Measurements from ENCODE around the gene RCN1.

RCN1 gene

DNA sequence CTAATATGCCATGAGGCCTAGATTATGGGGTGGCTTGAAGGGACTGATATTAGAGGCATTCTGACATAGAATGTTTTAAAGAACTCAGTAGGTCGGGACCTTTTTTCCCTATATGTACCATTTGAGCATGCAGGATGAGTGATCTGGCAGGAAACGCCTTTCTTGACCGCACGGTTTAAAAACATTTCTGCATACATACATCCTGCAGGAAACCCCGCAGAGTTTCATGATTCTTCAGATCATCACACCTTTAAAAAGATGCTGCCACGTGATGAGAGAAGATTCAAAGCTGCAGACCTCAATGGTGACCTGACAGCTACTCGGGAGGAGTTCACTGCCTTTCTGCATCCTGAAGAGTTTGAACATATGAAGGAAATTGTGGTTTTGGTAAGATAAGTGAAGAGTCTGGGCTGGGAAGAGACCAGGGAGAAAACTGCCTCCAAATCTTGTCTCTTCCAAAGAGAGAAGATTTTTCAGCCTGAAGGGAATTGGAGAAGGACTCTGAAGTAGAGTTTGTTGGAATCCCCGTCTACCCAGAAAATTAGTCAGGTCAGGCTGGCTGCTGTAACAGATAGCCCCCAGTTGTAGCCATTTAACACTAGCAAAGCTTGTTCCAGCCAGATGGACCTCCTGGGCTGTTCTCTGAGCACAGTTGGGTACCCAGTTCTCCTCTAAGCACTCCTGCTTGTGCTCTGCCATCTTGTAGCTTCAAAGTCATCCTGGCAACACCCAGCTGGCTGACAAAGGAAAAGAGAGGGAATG is 7.4 kb downstream of the RCN1 start (continued):
- no peak for TF ChIP-seq ZNF514 (tag by site-specific recombination; IDR thresholded peaks at IDR 0.05)
- no peak for TF ChIP-seq RBAK (tag by site-specific recombination; IDR thresholded peaks at IDR 0.05)
- TF ChIP-seq, protein P1, sequence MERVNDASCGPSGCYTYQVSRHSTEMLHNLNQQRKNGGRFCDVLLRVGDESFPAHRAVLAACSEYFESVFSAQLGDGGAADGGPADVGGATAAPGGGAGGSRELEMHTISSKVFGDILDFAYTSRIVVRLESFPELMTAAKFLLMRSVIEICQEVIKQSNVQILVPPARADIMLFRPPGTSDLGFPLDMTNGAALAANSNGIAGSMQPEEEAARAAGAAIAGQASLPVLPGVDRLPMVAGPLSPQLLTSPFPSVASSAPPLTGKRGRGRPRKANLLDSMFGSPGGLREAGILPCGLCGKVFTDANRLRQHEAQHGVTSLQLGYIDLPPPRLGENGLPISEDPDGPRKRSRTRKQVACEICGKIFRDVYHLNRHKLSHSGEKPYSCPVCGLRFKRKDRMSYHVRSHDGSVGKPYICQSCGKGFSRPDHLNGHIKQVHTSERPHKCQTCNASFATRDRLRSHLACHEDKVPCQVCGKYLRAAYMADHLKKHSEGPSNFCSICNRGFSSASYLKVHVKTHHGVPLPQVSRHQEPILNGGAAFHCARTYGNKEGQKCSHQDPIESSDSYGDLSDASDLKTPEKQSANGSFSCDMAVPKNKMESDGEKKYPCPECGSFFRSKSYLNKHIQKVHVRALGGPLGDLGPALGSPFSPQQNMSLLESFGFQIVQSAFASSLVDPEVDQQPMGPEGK (tag by site-specific recombination; IDR thresholded peaks at IDR 0.05): no peak

DNA sequence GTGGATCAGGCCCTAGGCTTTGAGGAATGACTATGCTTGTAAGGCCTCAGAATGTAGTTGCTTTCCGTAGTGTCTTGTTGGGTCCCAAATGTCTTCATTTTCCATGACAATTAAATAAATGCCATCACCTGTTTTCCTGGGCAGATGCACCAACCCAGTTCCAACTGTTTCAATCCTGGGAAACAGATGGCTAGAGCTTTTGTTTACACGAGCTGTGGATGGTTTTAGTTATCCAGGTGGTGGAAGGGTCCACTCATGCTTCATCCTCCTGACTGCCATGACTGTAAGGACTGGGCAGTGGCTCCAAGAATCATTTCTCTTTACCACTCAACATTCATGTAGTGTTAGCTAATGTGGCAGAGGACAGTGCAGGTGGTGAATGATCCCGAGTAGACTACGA is 8.6 kb downstream of the RCN1 start:
- POLR2A ChIA-PET: interaction anchor here (0.6 kb wide), 1 partner anchor 10 kb away, joined by 3 read pairs; no protein-coding TSS in a partner anchor
- Histone ChIP-seq H3K4me3 (ENCODE audit: low read depth, low read length) (no peak overlapping the region), H3K9me3 (ENCODE audit: control insufficient read depth, insufficient read depth, low read depth, low read length) (no peaks in the 10 kb centered on the region), H3K36me3 (ENCODE audit: control insufficient read depth in 2 of 2, insufficient read depth in 1 of 2, low read length in 2 of 2) (peaks cover 0 to 90% of the 10 kb centered on the region in 2 experiments; a peak in 2 of 3 replicates), H3K4me1 (ENCODE audit: control insufficient read depth, insufficient read depth, low read length) (no peaks in the 10 kb centered on the region), H3K27ac (ENCODE audit: extremely low read depth, low read depth, low read length) (no peak overlapping the region)
- TF ChIP-seq ZNF112 (tag by site-specific recombination; IDR thresholded peaks at IDR 0.05) (no peak), ZNF473 (tag by site-specific recombination; IDR thresholded peaks at IDR 0.05) (no peak), IKZF3 (tag by site-specific recombination; IDR thresholded peaks at IDR 0.05) (no peak), ZNF510 (tag by site-specific recombination; IDR thresholded peaks at IDR 0.05; ENCODE audit: insufficient replicate concordance) (no peak), ZNF626 (tag by site-specific recombination; IDR thresholded peaks at IDR 0.05) (no peak), GLI2 (tag by site-specific recombination; IDR thresholded peaks at IDR 0.05; ENCODE audit: borderline replicate concordance, low read depth) (no peak), ZNF133 (tag by site-specific recombination; IDR thresholded peaks at IDR 0.05) (no peak), ZNF785 (tag by site-specific recombination; IDR thresholded peaks at IDR 0.05) (no peak)
- TF ChIP-seq, protein P2, sequence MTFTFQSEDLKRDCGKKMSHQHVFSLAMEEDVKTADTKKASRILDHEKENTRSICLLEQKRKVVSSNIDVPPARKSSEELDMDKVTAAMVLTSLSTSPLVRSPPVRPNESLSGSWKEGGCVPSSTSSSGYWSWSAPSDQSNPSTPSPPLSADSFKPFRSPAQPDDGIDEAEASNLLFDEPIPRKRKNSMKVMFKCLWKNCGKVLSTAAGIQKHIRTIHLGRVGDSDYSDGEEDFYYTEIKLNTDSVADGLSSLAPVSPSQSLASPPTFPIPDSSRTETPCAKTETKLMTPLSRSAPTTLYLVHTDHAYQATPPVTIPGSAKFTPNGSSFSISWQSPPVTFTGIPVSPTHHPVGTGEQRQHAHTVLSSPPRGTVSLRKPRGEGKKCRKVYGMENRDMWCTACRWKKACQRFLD (tag by site-specific recombination; IDR thresholded peaks at IDR 0.05): no peak
- TF ChIP-seq, protein P3, sequence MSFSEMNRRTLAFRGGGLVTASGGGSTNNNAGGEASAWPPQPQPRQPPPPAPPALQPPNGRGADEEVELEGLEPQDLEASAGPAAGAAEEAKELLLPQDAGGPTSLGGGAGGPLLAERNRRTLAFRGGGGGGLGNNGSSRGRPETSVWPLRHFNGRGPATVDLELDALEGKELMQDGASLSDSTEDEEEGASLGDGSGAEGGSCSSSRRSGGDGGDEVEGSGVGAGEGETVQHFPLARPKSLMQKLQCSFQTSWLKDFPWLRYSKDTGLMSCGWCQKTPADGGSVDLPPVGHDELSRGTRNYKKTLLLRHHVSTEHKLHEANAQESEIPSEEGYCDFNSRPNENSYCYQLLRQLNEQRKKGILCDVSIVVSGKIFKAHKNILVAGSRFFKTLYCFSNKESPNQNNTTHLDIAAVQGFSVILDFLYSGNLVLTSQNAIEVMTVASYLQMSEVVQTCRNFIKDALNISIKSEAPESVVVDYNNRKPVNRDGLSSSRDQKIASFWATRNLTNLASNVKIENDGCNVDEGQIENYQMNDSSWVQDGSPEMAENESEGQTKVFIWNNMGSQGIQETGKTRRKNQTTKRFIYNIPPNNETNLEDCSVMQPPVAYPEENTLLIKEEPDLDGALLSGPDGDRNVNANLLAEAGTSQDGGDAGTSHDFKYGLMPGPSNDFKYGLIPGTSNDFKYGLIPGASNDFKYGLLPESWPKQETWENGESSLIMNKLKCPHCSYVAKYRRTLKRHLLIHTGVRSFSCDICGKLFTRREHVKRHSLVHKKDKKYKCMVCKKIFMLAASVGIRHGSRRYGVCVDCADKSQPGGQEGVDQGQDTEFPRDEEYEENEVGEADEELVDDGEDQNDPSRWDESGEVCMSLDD (tag by site-specific recombination; IDR thresholded peaks at IDR 0.05): no peak
- TF ChIP-seq, protein P4, sequence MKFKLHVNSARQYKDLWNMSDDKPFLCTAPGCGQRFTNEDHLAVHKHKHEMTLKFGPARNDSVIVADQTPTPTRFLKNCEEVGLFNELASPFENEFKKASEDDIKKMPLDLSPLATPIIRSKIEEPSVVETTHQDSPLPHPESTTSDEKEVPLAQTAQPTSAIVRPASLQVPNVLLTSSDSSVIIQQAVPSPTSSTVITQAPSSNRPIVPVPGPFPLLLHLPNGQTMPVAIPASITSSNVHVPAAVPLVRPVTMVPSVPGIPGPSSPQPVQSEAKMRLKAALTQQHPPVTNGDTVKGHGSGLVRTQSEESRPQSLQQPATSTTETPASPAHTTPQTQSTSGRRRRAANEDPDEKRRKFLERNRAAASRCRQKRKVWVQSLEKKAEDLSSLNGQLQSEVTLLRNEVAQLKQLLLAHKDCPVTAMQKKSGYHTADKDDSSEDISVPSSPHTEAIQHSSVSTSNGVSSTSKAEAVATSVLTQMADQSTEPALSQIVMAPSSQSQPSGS (tag by site-specific recombination; IDR thresholded peaks at IDR 0.05; ENCODE audit: low read depth): no peak
- TF ChIP-seq, protein P5, sequence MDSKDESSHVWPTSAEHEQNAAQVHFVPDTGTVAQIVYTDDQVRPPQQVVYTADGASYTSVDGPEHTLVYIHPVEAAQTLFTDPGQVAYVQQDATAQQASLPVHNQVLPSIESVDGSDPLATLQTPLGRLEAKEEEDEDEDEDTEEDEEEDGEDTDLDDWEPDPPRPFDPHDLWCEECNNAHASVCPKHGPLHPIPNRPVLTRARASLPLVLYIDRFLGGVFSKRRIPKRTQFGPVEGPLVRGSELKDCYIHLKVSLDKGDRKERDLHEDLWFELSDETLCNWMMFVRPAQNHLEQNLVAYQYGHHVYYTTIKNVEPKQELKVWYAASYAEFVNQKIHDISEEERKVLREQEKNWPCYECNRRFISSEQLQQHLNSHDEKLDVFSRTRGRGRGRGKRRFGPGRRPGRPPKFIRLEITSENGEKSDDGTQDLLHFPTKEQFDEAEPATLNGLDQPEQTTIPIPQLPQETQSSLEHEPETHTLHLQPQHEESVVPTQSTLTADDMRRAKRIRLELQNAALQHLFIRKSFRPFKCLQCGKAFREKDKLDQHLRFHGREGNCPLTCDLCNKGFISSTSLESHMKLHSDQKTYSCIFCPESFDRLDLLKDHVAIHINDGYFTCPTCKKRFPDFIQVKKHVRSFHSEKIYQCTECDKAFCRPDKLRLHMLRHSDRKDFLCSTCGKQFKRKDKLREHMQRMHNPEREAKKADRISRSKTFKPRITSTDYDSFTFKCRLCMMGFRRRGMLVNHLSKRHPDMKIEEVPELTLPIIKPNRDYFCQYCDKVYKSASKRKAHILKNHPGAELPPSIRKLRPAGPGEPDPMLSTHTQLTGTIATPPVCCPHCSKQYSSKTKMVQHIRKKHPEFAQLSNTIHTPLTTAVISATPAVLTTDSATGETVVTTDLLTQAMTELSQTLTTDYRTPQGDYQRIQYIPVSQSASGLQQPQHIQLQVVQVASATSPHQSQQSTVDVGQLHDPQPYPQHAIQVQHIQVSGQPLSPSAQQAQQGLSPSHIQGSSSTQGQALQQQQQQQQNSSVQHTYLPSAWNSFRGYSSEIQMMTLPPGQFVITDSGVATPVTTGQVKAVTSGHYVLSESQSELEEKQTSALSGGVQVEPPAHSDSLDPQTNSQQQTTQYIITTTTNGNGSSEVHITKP (tag by site-specific recombination; IDR thresholded peaks at IDR 0.05): no peak
- CTCF ChIA-PET: no interaction called here
